Activated CD4-positive, alpha-beta T cell treated with anti-CD3 and anti-CD28 coated beads for 48 hours (primary cell): Measurements from ENCODE around the gene USP37.

Experiments
- DNase-seq: peaks from one replicate; pipeline ENCODE4 v3.0.0-alpha.2; 2020

USP37 gene

DNA sequence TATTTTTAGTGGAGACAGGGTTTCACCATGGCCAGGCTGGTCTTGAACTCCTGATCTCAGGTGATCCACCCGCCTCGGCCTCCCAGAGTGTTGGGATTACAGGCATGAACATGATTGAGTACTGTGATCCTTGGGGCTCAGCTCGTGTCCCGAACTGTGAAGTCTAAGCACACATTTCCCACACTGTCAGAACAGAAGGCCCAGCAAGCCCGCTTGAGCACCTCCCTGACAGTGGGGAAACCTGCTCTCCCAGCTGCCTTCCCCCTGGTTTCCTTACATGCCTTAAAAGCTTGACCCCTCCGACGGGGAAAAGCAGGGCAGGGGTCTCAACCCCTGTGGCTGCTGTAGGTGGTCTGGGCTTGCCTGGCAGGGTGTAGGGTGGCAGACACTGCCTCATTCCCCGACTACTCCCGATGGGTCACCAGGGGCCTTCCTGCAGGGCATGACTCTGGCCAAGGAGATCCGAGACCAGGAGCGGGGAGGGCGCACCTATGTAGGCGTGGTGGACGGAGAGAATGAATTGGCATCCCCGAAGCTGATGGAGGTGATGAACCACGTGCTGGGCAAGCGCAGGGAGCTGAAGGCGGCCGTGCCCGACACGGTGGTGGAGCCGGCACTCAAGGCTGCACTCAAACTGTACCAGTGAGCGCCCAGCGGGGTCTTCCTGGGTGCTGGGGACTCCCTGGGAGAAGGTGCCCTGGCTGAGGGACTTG is 139.1 kb downstream of the USP37 start:
- no peak for DNase-seq

- DNase-seq: no peak
These were observed 140.4 kb downstream of the USP37 start for GRCh38 chr2:218427741-218428140.

GRCh38 chr2:218425531-218425930 is 142.6 kb downstream of the USP37 start:
- DNase-seq: no peak

DNA sequence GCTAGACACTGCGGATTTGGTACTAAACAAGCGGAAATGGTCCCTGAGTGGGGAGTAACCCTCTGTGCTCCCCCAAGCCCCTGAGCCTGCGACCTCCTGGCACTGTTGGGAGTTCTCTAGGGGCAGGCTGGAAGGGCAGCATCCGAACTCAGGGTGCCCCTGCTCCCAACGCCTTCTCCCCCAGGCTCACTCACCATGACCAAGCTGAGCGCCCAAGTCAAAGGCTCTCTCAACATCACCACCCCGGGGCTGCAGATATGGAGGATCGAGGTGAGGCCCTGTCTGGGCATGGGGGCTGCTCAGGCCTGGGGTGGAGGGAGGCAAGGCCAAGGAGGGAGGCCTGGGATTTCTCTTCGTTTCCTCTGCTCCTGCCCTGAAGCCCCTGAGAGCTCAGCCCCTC is 144.6 kb downstream of the USP37 start:
- no peak for DNase-seq

DNA sequence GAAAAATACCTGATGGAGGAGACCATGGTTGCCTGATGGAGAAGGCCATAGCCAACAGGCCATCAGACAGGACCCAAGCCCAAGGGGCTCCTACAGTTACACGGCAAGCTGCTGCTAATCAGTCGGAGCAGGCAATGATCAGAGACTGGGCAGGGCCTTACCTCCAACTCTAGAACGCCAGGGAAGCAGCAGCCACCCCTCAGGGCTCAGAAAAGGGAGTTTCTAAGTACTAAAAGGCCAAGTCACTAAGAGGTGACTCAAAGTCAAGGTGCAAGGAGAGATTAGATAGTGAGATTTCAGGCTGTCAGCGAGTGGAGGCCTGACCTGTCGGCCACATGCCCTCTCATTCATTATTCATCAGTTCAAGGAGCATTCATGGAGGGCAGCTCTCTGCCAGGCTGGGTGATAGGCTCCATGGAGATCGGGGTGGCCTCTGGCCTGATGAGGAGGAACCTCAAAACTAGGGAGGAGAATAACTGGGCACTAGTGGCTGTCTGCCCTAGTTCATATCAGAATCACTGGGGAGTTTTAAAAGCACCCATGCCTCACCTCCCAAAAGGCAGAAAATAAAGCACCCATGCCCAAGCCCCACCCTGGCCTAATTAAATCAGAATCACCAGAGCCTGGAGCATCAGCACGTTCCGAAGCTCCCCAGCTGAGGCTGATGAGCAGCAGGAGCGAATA is 145.6 kb downstream of the USP37 start:
- DNase-seq: no peak

DNA sequence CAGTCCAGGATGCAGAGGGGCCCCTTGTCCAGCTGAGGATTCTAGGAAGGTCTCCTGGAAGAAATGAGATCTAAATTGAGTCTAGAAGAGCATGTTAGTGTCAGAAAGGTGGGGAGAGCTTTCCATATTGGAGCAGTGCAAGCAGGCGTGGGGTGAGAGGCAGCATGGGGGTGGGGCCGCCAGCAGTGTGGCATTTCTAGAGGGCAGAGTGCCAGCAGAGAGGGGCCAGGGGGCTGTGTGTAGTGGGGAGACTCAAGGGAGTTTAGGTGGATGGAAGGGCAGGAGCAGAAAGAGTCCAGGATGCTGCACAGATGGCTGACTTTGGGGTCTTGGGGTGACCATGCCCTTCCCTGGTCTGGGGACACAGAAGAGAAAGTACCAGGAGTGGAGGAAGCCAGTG is 147.1 kb downstream of the USP37 start:
- DNase-seq: no peak

DNA sequence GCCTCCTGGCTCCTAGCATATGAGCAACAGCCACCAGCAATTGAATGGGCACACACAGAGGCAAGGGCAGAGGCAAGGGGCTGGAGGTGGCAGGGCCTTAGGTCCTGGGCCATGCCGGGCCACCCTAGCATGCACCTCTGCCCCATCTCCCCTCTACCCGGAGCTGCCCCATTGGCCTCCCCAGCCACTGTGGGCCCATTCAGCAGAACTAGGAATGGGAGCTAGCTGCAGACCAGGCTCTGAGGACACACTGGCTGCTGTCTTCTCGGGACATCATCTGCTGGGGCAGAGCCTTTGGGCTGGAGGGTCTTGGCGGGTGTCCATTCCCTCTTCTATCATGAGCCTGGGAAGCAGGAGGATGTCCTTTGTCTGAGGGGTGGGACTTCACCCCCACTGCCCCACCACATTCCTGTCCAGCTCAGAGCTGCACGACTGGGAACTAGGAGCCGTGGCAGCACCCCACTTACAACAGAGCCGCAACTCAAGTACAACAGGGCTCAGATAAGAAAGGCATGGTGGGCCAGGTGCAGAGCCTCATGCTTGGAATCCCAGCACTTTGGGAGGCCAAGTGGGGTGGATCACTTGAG is 148.4 kb downstream of the USP37 start:
- no peak for DNase-seq

DNA sequence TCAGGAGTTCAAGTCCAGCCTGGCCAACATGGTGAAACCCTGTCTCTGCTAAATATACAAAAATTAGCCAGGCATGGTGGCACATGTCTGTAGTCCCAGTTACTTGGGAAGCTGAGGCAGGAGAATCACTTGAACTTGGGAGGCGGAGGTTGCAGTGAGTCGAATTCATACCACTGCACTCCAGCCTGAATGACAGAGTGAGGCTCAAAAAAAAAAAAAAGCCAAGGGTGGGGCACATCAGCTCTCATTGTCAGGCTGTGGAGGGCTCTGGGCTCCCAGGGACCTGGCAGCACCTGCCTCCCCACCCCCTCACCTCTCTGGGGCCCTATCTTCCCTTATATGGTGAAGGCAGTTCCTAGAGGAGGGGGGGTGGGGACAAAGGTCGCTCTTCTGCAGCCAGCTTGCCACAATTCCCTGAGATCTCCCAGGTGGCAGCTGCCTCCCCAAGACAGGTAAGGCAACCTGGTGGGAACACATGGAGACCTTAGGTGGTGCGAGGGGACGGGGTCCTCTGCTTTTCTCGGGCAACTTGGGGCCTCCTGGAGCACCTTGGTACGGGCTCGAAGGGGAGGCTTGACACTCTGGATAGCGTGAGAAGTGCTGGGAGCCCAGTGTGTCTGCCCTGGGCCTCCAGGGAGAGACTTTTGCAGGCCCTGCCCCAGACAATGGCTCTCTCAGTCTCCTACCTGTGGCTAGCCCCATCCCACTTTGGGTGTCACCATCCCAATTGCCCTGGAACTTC is 149.3 kb downstream of the USP37 start, which contains the start of gene VIL1:
TSS of gene VIL1 (plus strand) at position 407 of the 742 bp plus-strand sequence. CDS start 4,656 bp downstream, outside the sequence.
- no peak for DNase-seq

DNA sequence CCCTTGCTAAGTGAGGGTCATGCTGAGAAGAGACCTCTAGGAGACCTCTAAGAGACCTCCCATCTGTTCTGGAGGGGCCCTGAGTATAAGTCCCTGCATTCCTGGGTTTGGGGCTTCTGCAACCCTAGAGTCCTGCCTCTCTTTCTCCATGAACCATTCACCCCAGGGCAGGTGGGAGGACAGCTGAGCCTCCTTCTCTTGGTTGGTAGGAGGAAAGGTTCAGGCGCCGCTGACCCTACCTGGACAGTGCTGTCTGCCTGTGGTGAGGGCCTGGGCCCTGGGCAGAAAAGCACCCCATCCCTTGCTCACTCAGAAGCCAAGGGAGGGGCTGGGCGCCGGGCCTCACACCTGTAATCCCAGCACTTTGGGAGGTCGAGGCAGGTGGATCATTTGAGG is 149.8 kb downstream of the USP37 start:
- no peak for DNase-seq

DNA sequence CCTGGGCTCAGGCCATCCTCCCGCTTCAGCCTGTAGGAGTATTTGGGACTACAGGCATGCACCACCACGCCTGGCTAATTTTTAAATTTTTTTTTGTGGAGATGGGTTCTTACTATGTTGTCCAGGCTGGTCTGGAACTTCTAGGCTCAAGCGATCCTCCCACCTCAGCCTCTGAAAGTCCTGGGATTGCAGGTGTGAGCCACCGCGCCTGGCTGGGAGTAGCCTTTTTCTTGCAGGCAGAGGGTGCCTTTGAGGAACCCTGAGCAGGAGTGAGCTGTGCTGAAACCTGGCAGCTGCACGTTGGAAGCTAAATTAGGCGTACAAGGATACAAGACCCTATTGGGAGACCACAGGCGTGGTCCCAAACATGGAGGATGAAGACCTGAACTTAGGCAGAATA is 160.4 kb downstream of the USP37 start:
- no peak for DNase-seq

DNA sequence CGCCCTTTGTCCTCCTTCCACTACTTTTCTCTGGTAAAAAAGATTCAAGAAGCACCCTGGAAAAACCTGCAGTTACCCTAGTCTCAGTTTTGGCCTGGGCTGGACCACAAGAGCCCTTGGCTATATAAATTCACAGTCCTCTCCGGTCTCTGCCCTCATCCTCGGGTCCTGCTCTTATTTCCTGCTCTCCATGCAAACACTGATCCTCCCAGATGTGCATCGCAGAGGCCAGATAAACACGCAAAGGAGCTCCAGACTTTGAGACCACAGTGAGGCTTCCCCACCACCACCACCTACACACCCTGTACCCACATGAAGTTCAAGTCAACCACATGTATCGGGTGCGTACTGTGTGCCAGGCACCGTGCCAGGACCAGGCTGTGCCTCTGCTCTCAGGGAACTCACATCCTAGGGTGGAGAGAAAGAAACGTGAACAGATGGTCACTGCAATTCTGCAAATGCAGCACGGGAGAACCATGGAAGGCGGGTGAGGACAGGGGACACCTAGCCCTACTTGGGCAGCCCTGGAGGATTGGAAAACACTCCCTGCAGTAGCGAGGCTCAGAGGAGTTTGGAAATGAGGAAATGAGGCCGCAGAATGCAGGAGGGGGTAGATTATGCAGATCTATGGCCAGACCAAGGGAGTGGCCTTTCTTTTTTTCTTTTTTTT is 161.1 kb downstream of the USP37 start:
- peak; percentile 73 for DNase-seq

GRCh38 chr2:218406209-218406948 is 161.8 kb downstream of the USP37 start:
- DNase-seq: peak; percentile 96

- DNase-seq: peak; percentile 28
These were observed 162.4 kb downstream of the USP37 start for GRCh38 chr2:218405746-218406208.

DNA sequence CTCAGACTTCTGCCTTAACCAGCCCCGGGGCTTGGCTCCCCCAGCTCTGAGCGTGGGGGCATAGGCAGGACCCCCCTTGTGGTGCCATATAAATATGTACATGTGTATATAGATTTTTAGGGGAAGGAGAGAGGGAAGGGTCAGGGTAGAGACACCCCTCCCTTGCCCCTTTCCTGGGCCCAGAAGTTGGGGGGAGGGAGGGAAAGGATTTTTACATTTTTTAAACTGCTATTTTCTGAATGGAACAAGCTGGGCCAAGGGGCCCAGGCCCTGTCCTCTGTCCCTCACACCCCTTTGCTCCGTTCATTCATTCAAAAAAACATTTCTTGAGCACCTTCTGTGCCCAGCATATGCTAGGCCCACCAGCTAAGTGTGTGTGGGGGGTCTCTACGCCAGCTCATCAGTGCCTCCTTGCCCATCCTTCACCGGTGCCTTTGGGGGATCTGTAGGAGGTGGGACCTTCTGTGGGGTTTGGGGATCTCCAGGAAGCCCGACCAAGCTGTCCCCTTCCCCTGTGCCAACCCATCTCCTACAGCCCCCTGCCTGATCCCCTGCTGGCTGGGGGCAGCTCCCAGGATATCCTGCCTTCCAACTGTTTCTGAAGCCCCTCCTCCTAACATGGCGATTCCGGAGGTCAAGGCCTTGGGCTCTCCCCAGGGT is 162.9 kb downstream of the USP37 start:
- DNase-seq: no peak

GRCh38 chr2:218404351-218405085 is 163.6 kb downstream of the USP37 start:
- DNase-seq: no peak

DNA sequence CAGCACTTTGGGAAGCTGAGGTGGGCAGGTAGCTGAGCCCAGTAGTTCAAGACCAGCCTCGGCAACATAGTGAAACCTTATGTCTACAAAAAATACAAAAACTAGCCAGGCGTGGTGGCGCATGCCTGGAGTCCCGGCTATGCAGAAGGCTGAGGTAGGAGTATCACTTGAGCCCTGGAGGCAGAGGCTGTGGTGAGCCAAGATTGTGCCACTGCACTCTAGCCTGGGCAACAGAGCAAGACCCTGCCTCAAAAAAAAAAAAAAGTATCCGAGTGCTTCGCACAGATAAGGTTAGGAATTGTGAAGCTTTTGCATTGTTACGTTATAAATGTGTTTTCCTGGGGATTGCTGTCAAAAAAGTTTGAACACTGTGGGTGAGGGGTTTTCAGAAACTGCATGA is 164.3 kb downstream of the USP37 start:
- no peak for DNase-seq

DNA sequence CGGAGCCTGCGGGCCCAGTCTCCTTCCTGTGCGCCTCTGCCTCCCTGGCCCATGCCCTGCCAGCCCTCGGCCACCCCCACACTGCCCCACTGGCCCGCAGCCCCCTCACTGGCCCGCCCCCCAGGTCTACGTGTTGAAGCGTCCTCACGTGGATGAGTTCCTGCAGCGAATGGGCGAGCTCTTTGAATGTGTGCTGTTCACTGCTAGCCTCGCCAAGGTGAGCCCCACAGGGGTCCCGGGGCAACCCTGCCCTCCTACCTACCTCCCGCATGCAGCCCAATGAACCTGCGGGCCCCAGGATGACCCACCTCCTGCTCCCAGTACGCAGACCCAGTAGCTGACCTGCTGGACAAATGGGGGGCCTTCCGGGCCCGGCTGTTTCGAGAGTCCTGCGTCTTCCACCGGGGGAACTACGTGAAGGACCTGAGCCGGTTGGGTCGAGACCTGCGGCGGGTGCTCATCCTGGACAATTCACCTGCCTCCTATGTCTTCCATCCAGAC is 165.2 kb downstream of the USP37 start:
- no peak for DNase-seq

GRCh38 chr2:218402491-218402901 is 165.7 kb downstream of the USP37 start:
- no peak for DNase-seq

- no peak for DNase-seq
These were observed 166.3 kb downstream of the USP37 start for GRCh38 chr2:218401890-218402289.
